NCI-H1436 treated with DMSO at 0.1 percent for 48 hours (cell line): ENCODE results near the gene MEIOSIN.
A peak's percentile ranks its signal among the peaks of the same experiment; 100 is the strongest.

ENCODE experiments used
- DNase-seq: peaks from one replicate; lab custom pipeline; 2025; lab: John Stamatoyannopoulos, UW

MEIOSIN gene

DNA sequence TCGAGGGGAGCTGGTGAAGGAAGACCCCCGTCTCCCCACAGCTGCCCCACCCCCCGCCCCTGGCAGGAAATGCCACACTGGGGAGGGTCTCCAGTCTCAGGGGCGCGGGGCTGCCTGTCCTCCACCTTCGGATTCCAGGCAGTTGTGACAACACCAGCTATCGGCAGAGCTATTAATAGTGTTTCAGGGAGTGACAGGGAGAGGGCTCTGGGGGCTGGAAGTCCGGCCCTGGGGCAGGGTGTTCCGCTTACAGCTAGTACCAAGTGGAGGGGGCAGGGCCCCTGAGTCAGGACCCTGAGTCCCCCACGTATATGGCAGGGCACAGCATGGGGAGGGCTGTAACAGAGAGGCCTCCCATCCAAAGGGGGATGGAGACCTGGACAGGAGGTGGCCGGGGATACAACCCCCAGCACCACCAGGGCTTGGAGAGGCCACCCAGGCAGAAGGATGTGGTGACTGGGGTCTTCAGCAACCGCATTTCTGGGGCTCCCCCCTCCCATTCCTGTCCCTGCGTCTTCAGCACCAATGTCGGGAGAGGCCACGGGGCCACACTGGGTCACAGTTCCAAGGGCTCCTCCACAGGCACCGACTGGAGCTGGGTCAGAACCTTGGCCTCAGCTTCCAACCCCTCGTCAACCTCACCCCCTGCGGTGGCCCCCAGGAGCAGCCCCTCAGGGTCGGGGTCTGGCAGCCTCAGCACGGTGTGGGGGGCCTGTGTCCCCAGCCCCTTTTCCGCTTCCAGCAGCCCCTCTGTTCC is 31.9 kb downstream of the MEIOSIN start:
- no peak for DNase-seq

- no peak for DNase-seq
These were observed 32.6 kb downstream of the MEIOSIN start for GRCh38 chr19:45765702-45766295.

- DNase-seq: no peak
These were observed 33.1 kb downstream of the MEIOSIN start for GRCh38 chr19:45766296-45766868.

GRCh38 chr19:45766869-45767346 is 33.7 kb downstream of the MEIOSIN start:
- DNase-seq: no peak

- no peak for DNase-seq
These were observed 34.2 kb downstream of the MEIOSIN start for GRCh38 chr19:45767410-45767880.

GRCh38 chr19:45767881-45768654 is 34.8 kb downstream of the MEIOSIN start:
- DNase-seq: no peak

DNA sequence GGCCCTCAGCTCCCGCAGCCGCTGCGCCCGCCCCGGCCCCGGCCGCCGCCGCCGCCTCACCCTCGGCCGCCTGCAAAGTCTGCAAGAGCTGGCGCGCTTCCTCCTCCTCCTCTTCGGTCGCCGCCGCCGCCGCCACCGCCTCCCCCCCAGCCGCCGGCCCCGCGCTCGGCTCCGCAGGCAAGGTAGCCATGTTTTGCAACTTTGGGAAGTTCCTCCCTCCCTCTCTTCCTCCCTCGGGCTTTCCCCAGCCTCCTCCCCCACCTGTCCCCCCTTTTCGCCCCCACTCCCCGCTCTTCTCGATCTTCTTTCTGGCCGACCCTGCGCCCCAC is 35.4 kb downstream of the MEIOSIN start:
- no peak for DNase-seq

- DNase-seq: peak; percentile 79
These were observed 35.9 kb downstream of the MEIOSIN start, which contains the start of gene SIX5 for GRCh38 chr19:45768984-45769782. Gene SIX5 (minus strand): TSS chr19:45769252. CDS start chr19:45768844, 408 bp downstream.

DNA sequence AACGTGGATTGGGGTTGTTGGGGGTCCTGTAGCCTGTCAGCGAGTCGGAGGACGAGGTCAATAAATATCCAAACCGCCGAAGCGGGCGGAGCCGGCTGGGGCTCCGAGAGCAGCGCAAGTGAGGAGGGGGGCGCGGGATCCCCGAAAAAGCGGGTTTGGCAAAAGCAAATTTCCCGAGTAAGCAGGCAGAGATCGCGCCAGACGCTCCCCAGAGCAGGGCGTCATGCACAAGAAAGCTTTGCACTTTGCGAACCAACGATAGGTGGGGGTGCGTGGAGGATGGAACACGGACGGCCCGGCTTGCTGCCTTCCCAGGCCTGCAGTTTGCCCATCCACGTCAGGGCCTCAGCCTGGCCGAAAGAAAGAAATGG is 36.6 kb downstream of the MEIOSIN start:
- no peak for DNase-seq

- peak; percentile 91 for DNase-seq
These were observed 37.2 kb downstream of the MEIOSIN start for GRCh38 chr19:45770192-45771101.

GRCh38 chr19:45771311-45771933 is 38.2 kb downstream of the MEIOSIN start:
- no peak for DNase-seq

DNA sequence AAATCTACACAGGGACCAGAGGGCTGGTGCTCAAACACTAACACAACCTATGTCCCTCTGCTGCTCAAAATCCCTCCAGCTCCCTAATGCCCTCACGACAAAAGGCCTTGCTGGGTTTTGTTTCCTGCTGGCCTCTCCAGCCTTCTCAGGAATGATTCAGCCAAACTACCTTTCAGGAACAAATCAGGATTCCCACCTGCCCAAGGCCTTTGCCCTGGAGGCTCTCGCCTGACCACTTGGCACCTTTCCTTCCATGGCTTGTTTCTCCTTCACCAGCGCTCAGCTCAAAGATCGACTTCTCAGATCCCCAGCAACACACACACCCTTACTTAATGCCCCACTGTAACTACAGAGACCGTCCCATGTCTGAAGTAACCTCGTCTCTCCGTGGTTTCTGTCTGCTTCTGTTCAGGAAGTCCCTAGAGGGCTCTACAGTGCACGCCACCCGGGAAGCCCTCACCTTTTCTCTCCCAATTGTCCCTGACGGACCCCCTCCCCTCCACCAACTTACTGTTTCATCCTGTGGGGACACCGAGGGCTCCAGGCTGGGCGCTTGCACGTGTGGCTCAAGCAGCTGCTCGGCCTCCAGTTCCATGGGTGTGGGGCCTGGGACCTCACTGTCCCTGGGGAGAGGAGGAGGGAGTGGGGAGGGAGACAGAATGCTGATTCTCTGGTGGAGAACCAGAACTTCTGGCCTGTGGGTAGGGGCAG is 39.0 kb downstream of the MEIOSIN start:
- DNase-seq: no peak

DNA sequence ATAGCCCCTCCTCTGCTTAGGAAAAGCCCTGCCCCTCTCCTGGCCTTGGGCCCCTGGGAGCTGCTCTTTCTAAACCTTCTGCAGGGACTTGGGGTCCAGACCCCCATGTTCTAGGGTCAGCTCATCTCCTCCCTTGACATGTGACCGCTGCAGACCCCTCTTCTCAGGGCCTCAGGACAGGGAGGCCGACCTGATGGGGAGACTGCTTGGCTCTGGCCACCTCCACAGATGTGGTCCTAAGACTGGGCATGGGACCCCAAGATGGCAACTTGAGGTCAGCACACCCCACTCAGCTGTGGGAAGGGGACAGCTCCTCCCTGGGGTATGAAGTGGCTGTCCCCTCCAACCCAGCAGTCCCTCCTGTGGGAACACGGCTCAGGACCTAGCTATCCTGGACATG is 39.7 kb downstream of the MEIOSIN start:
- DNase-seq: no peak

- no peak for DNase-seq
These were observed 40.1 kb downstream of the MEIOSIN start for GRCh38 chr19:45773384-45773783.

DNA sequence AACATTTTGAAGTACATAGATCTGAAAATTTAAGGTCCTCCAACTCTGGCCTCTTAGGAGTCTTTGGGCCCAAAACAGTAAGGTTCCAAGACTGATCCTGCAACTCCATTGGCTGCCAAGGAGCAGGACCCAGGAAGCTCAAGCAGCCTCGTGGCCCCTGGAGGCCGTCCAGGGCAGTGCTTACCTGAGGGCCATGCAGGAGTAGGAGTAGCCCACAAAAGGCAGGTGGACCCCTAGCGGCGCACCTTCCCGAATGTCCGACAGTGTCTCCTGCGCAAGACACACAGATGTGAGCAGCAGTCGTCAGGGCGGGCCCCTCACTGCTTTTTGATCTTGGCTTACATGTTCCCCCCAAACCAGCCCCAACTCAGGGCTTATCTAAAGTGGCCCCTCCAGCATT is 41.5 kb downstream of the MEIOSIN start:
- no peak for DNase-seq

GRCh38 chr19:45777395-45777961 is 44.2 kb downstream of the MEIOSIN start:
- no peak for DNase-seq

DNA sequence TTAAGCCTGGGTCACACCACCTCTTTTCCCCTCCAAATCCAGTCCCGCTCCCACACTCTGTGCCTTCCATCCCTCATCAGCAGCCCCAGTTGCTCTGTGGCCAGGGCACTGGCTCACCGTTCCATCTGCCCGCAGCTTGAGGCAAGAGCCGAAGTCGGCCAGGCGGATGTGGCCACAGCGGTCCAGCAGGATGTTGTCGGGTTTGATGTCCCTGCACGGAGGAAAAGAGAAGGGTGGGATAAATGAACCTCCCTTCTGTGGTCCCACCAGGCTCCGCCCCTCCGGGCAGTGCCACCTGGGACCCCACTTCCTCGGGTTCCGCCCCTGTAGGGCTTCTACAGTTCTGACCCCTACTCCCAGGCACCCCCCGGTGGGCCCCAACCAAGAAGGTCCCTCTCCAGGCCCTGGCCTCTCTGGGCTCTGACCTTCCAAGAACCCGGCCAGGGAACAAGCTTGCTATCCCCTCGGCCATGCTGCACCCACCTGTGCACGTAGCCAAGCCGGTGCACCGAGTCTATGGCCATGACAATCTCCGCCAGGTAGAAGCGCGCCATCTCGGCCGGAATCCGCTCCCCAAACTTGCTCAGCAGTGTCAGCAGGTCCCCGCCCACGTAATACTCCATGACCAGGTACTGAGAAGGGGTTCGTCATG is 44.9 kb downstream of the MEIOSIN start:
- no peak for DNase-seq
